DND-41 (cell line): ENCODE measurements around the gene SIKE1.

ENCODE experiments used
- EZH2 ChIP-seq: IDR thresholded peaks from 3 replicates; pipeline ENCODE4 v1.6.1; 2012; ENCODE audit warnings: borderline replicate concordance, low read depth, mild to moderate bottlenecking, moderate library complexity, low read length, inconsistent platforms; ENCODE audit not compliant: severe bottlenecking
- TF ChIP-seq, protein P1 (sequence below): IDR thresholded peaks from 2 replicates; pipeline ENCODE4 v1.5.1; 2012; ENCODE audit warnings: borderline replicate concordance, low read length, moderate library complexity, mild to moderate bottlenecking; ENCODE audit not compliant: poor library complexity, severe bottlenecking; ENCODE audit errors: extremely low read depth

DNA sequence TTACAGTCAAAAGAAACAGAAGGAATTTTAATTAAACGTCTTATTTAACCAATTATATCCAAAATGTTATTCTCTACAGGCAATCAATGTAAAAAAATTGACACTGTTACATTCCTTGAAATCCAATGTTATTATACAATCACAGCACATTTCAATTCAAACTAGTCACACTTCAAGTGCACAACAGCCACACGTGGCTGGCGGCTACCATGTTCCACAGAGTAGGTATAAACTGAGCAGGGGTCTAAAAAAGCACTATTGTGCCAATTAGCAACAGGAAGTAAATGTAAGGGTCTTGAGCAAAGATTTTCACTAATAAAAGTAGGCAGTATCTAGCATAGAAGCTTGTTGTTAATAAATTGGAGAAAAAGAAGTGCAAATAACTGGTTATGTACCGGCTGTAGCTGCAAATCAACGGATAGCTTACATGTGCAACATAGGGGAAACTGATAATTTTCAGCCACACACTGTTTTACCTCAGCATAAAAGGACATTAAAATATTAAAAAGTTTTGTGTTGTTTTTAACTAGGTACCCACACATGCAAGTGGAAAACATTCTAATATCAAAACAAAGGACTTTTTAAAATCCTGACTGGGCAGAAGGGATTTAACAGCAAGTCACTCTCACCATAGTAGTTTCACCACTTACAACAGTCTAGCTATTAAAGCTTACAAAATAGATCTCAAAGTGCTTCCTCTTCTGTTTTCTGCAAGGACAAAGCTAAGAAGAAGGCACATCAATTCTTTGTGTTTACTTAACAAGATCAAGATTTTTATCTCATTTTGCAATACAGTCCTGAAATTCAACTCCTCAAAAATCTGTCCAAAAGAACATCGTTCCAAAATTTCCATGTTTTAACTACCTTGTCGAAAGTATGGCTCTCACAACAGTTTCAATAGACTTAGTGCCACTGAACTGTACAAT, 25.2 kb downstream of the SIKE1 start:
- TF ChIP-seq, protein P1, sequence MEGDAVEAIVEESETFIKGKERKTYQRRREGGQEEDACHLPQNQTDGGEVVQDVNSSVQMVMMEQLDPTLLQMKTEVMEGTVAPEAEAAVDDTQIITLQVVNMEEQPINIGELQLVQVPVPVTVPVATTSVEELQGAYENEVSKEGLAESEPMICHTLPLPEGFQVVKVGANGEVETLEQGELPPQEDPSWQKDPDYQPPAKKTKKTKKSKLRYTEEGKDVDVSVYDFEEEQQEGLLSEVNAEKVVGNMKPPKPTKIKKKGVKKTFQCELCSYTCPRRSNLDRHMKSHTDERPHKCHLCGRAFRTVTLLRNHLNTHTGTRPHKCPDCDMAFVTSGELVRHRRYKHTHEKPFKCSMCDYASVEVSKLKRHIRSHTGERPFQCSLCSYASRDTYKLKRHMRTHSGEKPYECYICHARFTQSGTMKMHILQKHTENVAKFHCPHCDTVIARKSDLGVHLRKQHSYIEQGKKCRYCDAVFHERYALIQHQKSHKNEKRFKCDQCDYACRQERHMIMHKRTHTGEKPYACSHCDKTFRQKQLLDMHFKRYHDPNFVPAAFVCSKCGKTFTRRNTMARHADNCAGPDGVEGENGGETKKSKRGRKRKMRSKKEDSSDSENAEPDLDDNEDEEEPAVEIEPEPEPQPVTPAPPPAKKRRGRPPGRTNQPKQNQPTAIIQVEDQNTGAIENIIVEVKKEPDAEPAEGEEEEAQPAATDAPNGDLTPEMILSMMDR, result no peak
- TF ChIP-seq EZH2, result no peak
